A673 (cell line): ENCODE results near the gene RPL28. TPM values are rescaled to one million over a fixed set of nuclear protein-coding genes. Genes with fewer than 3 reads are reported as not detected.

Experiments used
- BruUV-seq: library from RNA; stranded (reverse); fragments of 400-500 nt; replicated peaks from 2 replicates; lab custom pipeline; 2021; lab: Mats Ljungman, UMichigan
- CTCF ChIA-PET: fragments of 300-600 bp; sonication (Branson Sonifier 250); formaldehyde crosslinking; loops from one replicate; lab custom pipeline; 2022; ENCODE audit warnings: antibody characterized with exemption; lab: Charles Lee
- POLR2A ChIA-PET: fragments of 300-600 bp; sonication (Branson Sonifier 250); formaldehyde crosslinking; loops from one replicate; lab custom pipeline; 2022; ENCODE audit warnings: antibody characterized with exemption; ENCODE audit not compliant: low non-redundant PET; lab: Charles Lee
- DNase-seq: peaks from one replicate; pipeline ENCODE4 v3.0.0-alpha.2; 2015; ENCODE audit warnings: low spot score
- H3K27ac ChIP-seq: fragments of 200-600 bp; sonication (generic); 2 replicates; pipeline ENCODE4 v1.5.1; 2016; ENCODE audit warnings: mixed run types, low read depth, mild to moderate bottlenecking, mixed read lengths, antibody characterized with exemption, low read length; ENCODE audit not compliant: poor library complexity, severe bottlenecking
- H3K27me3 ChIP-seq: fragments of 200-600 bp; sonication (generic); replicated peaks from 2 replicates; pipeline ENCODE4 v1.6.1; 2017; ENCODE audit warnings: mixed run types, low read depth, mild to moderate bottlenecking, mixed read lengths, antibody characterized with exemption, low read length; ENCODE audit not compliant: insufficient read depth, poor library complexity
- H3K36me3 ChIP-seq: fragments of 200-600 bp; sonication (generic); 2 replicates; pipeline ENCODE4 v1.6.1; 2016; ENCODE audit warnings: mixed run types, mild to moderate bottlenecking, mixed read lengths, antibody characterized with exemption, low read length; ENCODE audit not compliant: insufficient read depth, poor library complexity, severe bottlenecking
- H3K4me1 ChIP-seq: fragments of 200-600 bp; sonication (generic); 2 replicates; pipeline ENCODE4 v1.6.1; 2017; ENCODE audit warnings: mixed run types, mild to moderate bottlenecking, mixed read lengths, antibody characterized with exemption, low read length; ENCODE audit not compliant: insufficient read depth, poor library complexity, severe bottlenecking
- H3K4me3 ChIP-seq: fragments of 200-600 bp; sonication (generic); 2 replicates; pipeline ENCODE4 v1.5.1; 2016; ENCODE audit warnings: low read depth, mixed run types, mild to moderate bottlenecking, mixed read lengths, low read length; ENCODE audit not compliant: poor library complexity, severe bottlenecking
- H3K9me3 ChIP-seq: fragments of 200-600 bp; sonication (generic); 2 replicates; pipeline ENCODE4 v1.6.1; 2016; ENCODE audit warnings: mixed run types, low read depth, mild to moderate bottlenecking, mixed read lengths, antibody characterized with exemption, low read length; ENCODE audit not compliant: poor library complexity, severe bottlenecking
- CTCF ChIP-seq: fragments of 300-800, 200-600 bp; sonication (generic); conservative IDR thresholded peaks from 2 replicates; pipeline ENCODE4 v1.5.1; 2017; ENCODE audit warnings: low read depth, mild to moderate bottlenecking, antibody characterized with exemption, low read length, moderate library complexity, mixed read lengths
- EZH2 ChIP-seq: fragments of 200-600 bp; sonication (generic); IDR thresholded peaks from 2 replicates; pipeline ENCODE4 v1.6.1; 2017; ENCODE audit warnings: borderline replicate concordance, low read depth, mild to moderate bottlenecking, mixed read lengths, antibody characterized with exemption, low read length; ENCODE audit not compliant: poor library complexity, severe bottlenecking
- intact Hi-C: fragments of 100-400 bp; cut with micrococcal nuclease; formaldehyde crosslinking; loops from one replicate; pipeline ENCODE4 v1.10.0; 2022; ENCODE audit not compliant: unreplicated experiment
- total RNA-seq: library from RNA; stranded (reverse); gene quantifications from 2 replicates; pipeline ENCODE4 v1.2.3, GENCODE V29; 2021

Gene RPL28
- total RNA-seq, 1 experiment from 2014 or later: 1,380 TPM

GRCh38 chr19:55352040-55352439 is 33.7 kb upstream of the RPL28 start:
- DNase-seq: no peak
- Histone ChIP-seq H3K4me1 (peaks cover 14% of the 10 kb centered on the region), H3K27me3 (peaks cover 32% of the 10 kb centered on the region), H3K4me3 (no peak overlapping the region), H3K36me3 (no peaks in the 10 kb centered on the region), H3K9me3 (no peaks in the 10 kb centered on the region), H3K27ac (no peak overlapping the region)
- CTCF ChIA-PET: no interaction called here
- TF ChIP-seq CTCF: no peak
- TF ChIP-seq EZH2: no peak
- intact Hi-C loops: no loop called here
- no TSS peak for BruUV-seq
- POLR2A ChIA-PET: no interaction called here

GRCh38 chr19:55352549-55353145 is 33.1 kb upstream of the RPL28 start:
- ChIA-PET POLR2A (no interaction called here), CTCF (no interaction called here)
- H3K4me3 ChIP-seq: no peak overlapping the region
- no peaks in the 10 kb centered on the region for H3K36me3 ChIP-seq
- no peaks in the 10 kb centered on the region for H3K9me3 ChIP-seq
- H3K27ac ChIP-seq: no peak overlapping the region
- peaks cover 14% of the 10 kb centered on the region for H3K4me1 ChIP-seq
- BruUV-seq: no TSS peak
- peaks cover 32% of the 10 kb centered on the region for H3K27me3 ChIP-seq
- DNase-seq: no peak
- intact Hi-C loops: no loop called here
- TF ChIP-seq CTCF: no peak

GRCh38 chr19:55353356-55353802 is 32.4 kb upstream of the RPL28 start:
- no peak for TF ChIP-seq CTCF
- TF ChIP-seq EZH2: no peak
- Histone ChIP-seq H3K36me3 (no peaks in the 10 kb centered on the region), H3K9me3 (no peaks in the 10 kb centered on the region), H3K4me1 (peaks cover 7% of the 10 kb centered on the region), H3K4me3 (peak overlapping the region; percentile 56), H3K27ac (no peak overlapping the region), H3K27me3 (peaks cover 32% of the 10 kb centered on the region)
- ChIA-PET POLR2A (interaction anchor here (0.7 kb wide), 1 partner anchor 14 kb away, joined by 3 read pairs; no protein-coding TSS in a partner anchor), CTCF (no interaction called here)
- DNase-seq: no peak
- intact Hi-C loops: no loop called here
- no TSS peak for BruUV-seq
